ENCODE measurements around the gene UST. TPM values are rescaled to one million over a fixed set of nuclear protein-coding genes. Genes with fewer than 3 reads are reported as not detected.

Gene UST
- total RNA-seq, 1 experiment from 2014 or later = 6.1 TPM

- POLR2A ChIA-PET = no interaction called here
- CTCF ChIA-PET = no interaction called here
Observed at GRCh38 chr6:149064001-149064659, 317.3 kb downstream of the UST start.

More at GRCh38 chr6:149064001-149064659, 317.3 kb downstream of the UST start:
- Histone ChIP-seq H3K4me1 (ENCODE audit: control insufficient read depth in 1 of 2, insufficient read depth in 2 of 2, low read length in 2 of 2) (peaks cover 0 to 4% of the 10 kb centered on the region in 2 experiments; a peak in 2 of 4 replicates), H3K4me2 (ENCODE audit: low read length) (no peak overlapping the region), H3K36me3 (ENCODE audit: control insufficient read depth in 1 of 2, insufficient read depth in 2 of 2, low read length in 2 of 2) (no peaks in the 10 kb centered on the region), H3K4me3 (replicated peaks in 1 of 2; ENCODE audit: low read depth in 1 of 2, low read length in 2 of 2) (no peak overlapping the region), H3K79me2 (ENCODE audit: insufficient read depth, low read length) (no peaks in the 10 kb centered on the region), H2AFZ (ENCODE audit: low read depth, low read length, poor library complexity, severe bottlenecking) (no peak overlapping the region), H3K27ac (ENCODE audit: low read depth, low read length) (no peak overlapping the region), H3K9ac (ENCODE audit: low read length) (no peak overlapping the region), H3K9me2 (ENCODE audit: insufficient read depth) (no peaks in the 10 kb centered on the region), H3K9me3 (ENCODE audit: control insufficient read depth in 1 of 2, insufficient read depth in 1 of 2, low read depth in 1 of 2, low read length in 2 of 2) (no peaks in the 10 kb centered on the region), H4K20me1 (ENCODE audit: insufficient read depth) (no peaks in the 10 kb centered on the region), H3K27me3 (ENCODE audit: insufficient read depth, low read length) (no peaks in the 10 kb centered on the region)
- TF ChIP-seq CBX3 (IDR thresholded peaks at IDR 0.05; ENCODE audit: low read depth) (no peak), MAX (IDR thresholded peaks at IDR 0.05) (no peak), REST (IDR thresholded peaks at IDR 0.05; ENCODE audit: low read depth) (no peak), TCF7L2 (IDR thresholded peaks at IDR 0.05; ENCODE audit: borderline replicate concordance, extremely low read depth, insufficient read depth, insufficient read length) (no peak), SP1 (IDR thresholded peaks at IDR 0.05; ENCODE audit: low read depth) (no peak), FOSL1 (IDR thresholded peaks at IDR 0.05; ENCODE audit: low read depth) (no peak), ATF3 (IDR thresholded peaks at IDR 0.05) (no peak), CEBPB (IDR thresholded peaks at IDR 0.05; ENCODE audit: low read depth) (no peak), JUND (IDR thresholded peaks at IDR 0.05) (no peak), EZH2 (IDR thresholded peaks at IDR 0.05) (no peak), SRF (IDR thresholded peaks at IDR 0.05; ENCODE audit: low read depth) (no peak), POLR2A (IDR thresholded peaks at IDR 0.05; ENCODE audit: borderline replicate concordance, extremely low read depth, insufficient read depth, insufficient read length) (no peak), SIN3A (IDR thresholded peaks at IDR 0.05; ENCODE audit: low read depth) (no peak), ZNF274 (IDR thresholded peaks at IDR 0.05; ENCODE audit: low read depth, low read length) (no peak), ELF1 (IDR thresholded peaks at IDR 0.05; ENCODE audit: borderline replicate concordance, low read depth) (no peak), POLR2AphosphoS5 (IDR thresholded peaks at IDR 0.05; ENCODE audit: low read depth, low read length) (no peak), CTCF (IDR thresholded peaks at IDR 0.05 in 2 of 3, conservative IDR thresholded peaks at IDR 0.05 in 1 of 3; ENCODE audit: borderline replicate concordance in 1 of 3, insufficient read depth in 1 of 3, low read depth in 2 of 3, low read length in 2 of 3) (no peak), EGR1 (IDR thresholded peaks at IDR 0.05; ENCODE audit: low read depth) (no peak)
- RAD21 ChIA-PET (ENCODE audit: low non-redundant PET in 1 of 2, low total read pairs in 2 of 2, uncharacterized antibody in 2 of 2, unreplicated experiment in 2 of 2) = no interaction called here
- no TSS peak for BruUV-seq (replicated peaks)
- no peak for DNase-seq (ENCODE audit: low read depth, low spot score)
- intact Hi-C loops (cut with micrococcal nuclease) = no loop called here
- ATAC-seq = no peak
